ENCODE data around the gene POLE.

The POLE gene

DNA sequence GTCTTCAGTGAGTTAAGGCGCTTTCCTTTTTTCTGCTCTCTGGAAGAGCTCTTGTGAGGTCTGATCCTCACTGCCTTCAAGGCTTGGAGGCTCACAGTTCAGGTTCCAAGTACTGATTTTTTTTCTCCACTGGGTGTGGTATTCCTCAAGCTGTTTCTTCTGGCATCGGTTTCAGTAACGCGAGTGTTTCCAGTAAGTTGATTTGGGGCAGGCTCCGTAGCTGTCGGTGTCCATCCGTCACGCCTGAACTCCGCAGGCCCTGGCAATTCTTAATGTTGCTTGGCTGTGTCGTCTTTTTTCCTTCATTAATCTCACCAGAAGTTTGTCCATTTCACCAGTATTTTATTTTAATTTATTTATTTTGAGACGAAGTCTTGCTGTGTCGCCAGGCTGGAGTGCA, 107.4 kb downstream of the POLE start:
- no peak for TF ChIP-seq POLR2A (IDR thresholded peaks at IDR 0.05; ENCODE audit: low read depth, low read length)
- TF ChIP-seq SPI1 (IDR thresholded peaks at IDR 0.05; ENCODE audit: low read depth, low read length): no peak
- TF ChIP-seq POU2F2 (IDR thresholded peaks at IDR 0.05; ENCODE audit: low read depth, low read length): no peak
- no peak for TF ChIP-seq TAF1 (IDR thresholded peaks at IDR 0.05; ENCODE audit: low read depth, low read length)
- no peak for TF ChIP-seq PAX5 (IDR thresholded peaks at IDR 0.05; ENCODE audit: insufficient read depth, low read length, severe bottlenecking)
- TF ChIP-seq POLR2AphosphoS5 (IDR thresholded peaks at IDR 0.05; ENCODE audit: low read depth, low read length): no peak
- no peak for FAIRE-seq

DNA sequence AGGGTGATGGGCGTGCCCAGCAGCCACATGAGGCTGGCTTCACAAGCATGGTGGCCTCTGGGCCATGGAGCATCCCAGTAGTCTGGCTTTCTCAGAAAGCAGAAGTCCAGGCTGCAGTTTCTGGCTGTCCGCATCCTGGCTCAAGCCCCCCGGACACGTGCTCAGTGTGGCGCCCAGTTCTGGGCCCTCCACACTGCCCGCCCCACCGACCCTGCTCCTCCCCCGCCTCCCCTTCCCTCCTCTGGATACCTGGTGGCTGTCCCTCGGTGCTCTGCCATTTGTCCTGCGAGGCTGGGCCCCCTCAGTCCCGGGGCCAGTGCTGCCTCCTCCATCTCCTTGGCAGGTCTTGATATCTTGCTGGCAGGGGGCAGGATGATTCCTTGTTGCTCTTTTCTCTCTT, 108.3 kb downstream of the POLE start:
- DNase-seq (ENCODE audit: insufficient read length, low spot score) (no peak), FAIRE-seq (no peak)
- no peak for TF ChIP-seq SPI1 (IDR thresholded peaks at IDR 0.05; ENCODE audit: low read depth, low read length)
- TF ChIP-seq TAF1 (IDR thresholded peaks at IDR 0.05; ENCODE audit: low read depth, low read length): no peak
- TF ChIP-seq POU2F2 (IDR thresholded peaks at IDR 0.05; ENCODE audit: low read depth, low read length): no peak

More for the DNA sequence above, 107.4 kb downstream of the POLE start:
- no peak for DNase-seq (ENCODE audit: insufficient read length, low spot score)

DNA sequence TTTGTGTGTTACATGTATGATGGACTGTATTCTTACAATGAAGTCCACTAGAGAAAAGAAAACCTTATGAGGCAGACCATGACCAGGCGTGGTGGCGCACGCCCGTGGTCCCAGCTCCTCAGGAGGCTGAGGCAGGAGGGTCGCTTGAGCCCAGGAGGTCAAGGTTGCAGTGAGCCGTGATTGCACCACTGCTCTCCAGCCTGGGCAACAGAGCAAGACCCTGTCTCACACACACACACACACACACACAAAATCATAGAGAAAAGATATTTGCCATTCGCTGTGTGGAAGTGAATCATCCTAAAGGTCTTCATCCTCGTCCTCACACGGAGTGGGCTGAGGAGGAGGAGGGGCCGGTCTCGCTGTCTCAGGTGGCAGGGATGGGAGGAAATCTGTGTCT, 109.0 kb downstream of the POLE start:
- FAIRE-seq: no peak
- TF ChIP-seq POU2F2 (IDR thresholded peaks at IDR 0.05; ENCODE audit: low read depth, low read length): no peak
- TF ChIP-seq POLR2A (IDR thresholded peaks at IDR 0.05; ENCODE audit: low read depth, low read length): no peak
- TF ChIP-seq TAF1 (IDR thresholded peaks at IDR 0.05; ENCODE audit: low read depth, low read length): no peak
- TF ChIP-seq POLR2AphosphoS5 (IDR thresholded peaks at IDR 0.05; ENCODE audit: low read depth, low read length): no peak
- DNase-seq (ENCODE audit: insufficient read length, low spot score): no peak

DNA sequence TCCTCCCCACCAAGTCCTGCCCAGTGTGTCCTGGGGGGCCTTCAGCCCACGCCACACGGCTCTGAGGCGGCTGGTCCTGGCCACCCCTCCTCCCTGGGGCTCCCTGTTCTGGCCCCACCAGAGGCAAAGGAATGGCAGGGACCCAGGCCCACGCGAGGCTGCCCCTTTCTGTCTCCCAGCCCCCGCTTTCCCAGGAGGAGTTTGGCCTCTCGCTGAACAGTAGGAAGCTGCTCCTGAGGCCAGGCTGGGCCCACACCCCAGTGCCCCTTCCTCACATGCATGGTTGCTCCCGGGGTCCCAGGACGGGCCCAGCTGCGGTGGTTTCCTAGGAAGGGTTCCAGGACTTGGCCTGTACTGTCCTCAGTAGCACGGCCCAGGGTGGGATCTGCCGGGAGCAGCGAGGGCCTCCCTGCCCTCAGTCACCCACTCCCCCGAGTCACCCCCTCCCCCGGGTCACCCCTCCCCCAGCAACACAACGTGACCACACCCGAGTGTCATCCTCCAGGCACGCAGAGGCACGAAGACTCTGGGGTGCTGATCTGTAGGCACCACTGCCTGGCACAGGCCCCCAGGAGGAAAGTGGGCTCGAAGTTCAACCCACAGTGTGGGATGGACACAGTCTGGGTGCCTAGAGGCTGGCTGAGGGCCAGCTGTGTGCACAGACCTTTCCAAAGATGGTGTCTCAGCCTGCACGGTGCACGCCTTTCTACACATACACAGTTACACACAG, 109.8 kb downstream of the POLE start:
- FAIRE-seq (no peak), DNase-seq (ENCODE audit: insufficient read length, low spot score) (no peak)
- TF ChIP-seq TAF1 (IDR thresholded peaks at IDR 0.05; ENCODE audit: low read depth, low read length): no peak
- no peak for TF ChIP-seq POLR2AphosphoS5 (IDR thresholded peaks at IDR 0.05; ENCODE audit: low read depth, low read length)
- TF ChIP-seq POU2F2 (IDR thresholded peaks at IDR 0.05; ENCODE audit: low read depth, low read length): no peak
- no peak for TF ChIP-seq POLR2A (IDR thresholded peaks at IDR 0.05; ENCODE audit: low read depth, low read length)
- no peak for TF ChIP-seq SPI1 (IDR thresholded peaks at IDR 0.05; ENCODE audit: low read depth, low read length)
- no peak for TF ChIP-seq PAX5 (IDR thresholded peaks at IDR 0.05; ENCODE audit: insufficient read depth, low read length, severe bottlenecking)

DNA sequence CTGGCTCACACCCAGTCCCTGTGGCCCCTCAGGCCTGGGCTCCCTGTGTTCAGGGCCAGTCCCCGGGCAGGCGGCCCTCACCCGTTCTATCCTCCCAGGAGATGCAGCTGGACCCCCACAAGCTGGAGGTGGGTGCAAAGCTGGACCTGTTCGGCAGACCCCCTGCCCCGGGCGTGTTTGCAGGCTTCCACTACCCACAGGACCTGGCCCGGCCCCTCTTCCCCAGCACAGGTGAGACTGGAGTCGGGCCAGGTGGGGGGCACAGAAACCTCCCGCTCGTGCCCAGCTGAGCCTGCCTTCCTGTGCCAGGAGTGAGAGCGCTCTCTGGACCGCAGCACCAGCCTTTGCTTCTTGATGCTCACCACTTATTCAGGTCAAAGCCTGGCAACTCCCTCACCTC, 110.4 kb downstream of the POLE start:
- DNase-seq (ENCODE audit: insufficient read length, low spot score) (no peak), FAIRE-seq (no peak)
- no peak for TF ChIP-seq POLR2AphosphoS5 (IDR thresholded peaks at IDR 0.05; ENCODE audit: low read depth, low read length)
- no peak for TF ChIP-seq POLR2A (IDR thresholded peaks at IDR 0.05; ENCODE audit: low read depth, low read length)
- no peak for TF ChIP-seq POU2F2 (IDR thresholded peaks at IDR 0.05; ENCODE audit: low read depth, low read length)
- TF ChIP-seq PAX5 (IDR thresholded peaks at IDR 0.05; ENCODE audit: insufficient read depth, low read length, severe bottlenecking): no peak
- TF ChIP-seq TAF1 (IDR thresholded peaks at IDR 0.05; ENCODE audit: low read depth, low read length): no peak

DNA sequence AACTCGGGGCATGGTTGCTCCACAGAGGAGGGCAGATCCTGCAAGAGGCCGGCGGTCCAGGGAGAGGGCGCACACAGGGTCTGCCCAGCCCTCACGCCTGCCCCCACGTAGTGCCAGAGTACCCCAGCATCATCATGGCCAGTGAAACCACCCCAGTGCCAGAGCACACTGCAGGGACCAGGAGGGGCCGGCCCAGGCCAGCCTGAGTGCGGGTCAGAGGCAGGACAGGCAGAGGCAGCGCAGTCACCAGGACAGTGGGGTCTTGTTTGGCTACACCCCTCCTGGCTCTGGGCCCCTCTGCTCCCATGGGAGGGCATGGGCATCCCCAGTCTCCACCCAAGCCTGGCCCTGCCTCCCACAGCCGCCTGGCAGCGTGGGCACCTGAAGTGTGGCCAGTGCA, 111.5 kb downstream of the POLE start:
- no peak for FAIRE-seq
- DNase-seq (ENCODE audit: insufficient read length, low spot score): no peak
- TF ChIP-seq PAX5 (IDR thresholded peaks at IDR 0.05; ENCODE audit: insufficient read depth, low read length, severe bottlenecking) (no peak), POLR2A (IDR thresholded peaks at IDR 0.05; ENCODE audit: low read depth, low read length) (no peak), POLR2AphosphoS5 (IDR thresholded peaks at IDR 0.05; ENCODE audit: low read depth, low read length) (no peak), TAF1 (IDR thresholded peaks at IDR 0.05; ENCODE audit: low read depth, low read length) (no peak)

DNA sequence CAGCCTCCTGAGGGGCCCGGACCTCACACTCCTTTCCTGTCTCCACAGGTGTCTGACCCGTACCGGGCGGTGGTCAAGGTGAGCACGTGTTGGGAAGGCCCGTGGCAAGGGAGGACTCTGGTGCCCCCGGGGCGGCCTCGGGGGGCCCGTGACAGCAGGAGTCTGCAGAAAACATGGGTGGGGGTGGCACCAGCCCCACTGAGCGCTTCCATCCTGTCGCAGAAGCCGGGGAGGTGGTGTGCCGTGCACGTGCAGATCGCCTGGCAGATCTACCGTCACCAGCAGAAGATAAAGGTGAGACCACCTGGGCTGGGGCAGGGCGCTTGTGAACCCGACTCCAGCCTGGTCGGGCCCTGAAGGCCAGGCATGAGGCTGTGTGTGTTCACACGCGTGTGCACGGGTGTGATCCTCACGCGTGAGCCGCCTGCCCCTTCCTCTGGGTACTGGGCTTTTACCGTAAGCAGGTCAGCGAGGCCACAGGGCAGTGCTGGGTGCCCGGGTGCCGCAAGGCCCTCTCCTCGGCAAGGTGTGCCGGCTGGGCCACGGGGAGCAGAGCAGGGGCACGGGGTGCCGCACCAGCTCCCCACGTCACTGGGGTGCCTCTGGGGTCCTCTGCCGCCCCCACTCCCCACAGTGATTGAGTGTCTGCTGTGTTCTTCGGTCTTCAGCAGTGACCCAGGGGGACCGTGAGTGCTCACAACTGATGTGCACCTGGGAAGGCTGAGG, 112.7 kb downstream of the POLE start:
- FAIRE-seq (no peak), DNase-seq (ENCODE audit: insufficient read length, low spot score) (no peak)
- TF ChIP-seq PAX5 (IDR thresholded peaks at IDR 0.05; ENCODE audit: insufficient read depth, low read length, severe bottlenecking) (no peak), SPI1 (IDR thresholded peaks at IDR 0.05; ENCODE audit: low read depth, low read length) (no peak), TAF1 (IDR thresholded peaks at IDR 0.05; ENCODE audit: low read depth, low read length) (no peak), POLR2A (IDR thresholded peaks at IDR 0.05; ENCODE audit: low read depth, low read length) (no peak), POLR2AphosphoS5 (IDR thresholded peaks at IDR 0.05; ENCODE audit: low read depth, low read length) (no peak), POU2F2 (IDR thresholded peaks at IDR 0.05; ENCODE audit: low read depth, low read length) (no peak)

All from GM12891 (cell line).